Kasumi-1 (cell line): ENCODE measurements around the gene PSMB8.
"Not testable (repeated sequence)": the region's sequence is repeated elsewhere in the genome, so short reads cannot be mapped to it uniquely, and the experiment has no call there.

Source experiments
- DNase-seq, 2 experiments: peaks; one replicate each; lab custom pipeline; 2025; lab: John Stamatoyannopoulos, UW

PSMB8 gene

DNA sequence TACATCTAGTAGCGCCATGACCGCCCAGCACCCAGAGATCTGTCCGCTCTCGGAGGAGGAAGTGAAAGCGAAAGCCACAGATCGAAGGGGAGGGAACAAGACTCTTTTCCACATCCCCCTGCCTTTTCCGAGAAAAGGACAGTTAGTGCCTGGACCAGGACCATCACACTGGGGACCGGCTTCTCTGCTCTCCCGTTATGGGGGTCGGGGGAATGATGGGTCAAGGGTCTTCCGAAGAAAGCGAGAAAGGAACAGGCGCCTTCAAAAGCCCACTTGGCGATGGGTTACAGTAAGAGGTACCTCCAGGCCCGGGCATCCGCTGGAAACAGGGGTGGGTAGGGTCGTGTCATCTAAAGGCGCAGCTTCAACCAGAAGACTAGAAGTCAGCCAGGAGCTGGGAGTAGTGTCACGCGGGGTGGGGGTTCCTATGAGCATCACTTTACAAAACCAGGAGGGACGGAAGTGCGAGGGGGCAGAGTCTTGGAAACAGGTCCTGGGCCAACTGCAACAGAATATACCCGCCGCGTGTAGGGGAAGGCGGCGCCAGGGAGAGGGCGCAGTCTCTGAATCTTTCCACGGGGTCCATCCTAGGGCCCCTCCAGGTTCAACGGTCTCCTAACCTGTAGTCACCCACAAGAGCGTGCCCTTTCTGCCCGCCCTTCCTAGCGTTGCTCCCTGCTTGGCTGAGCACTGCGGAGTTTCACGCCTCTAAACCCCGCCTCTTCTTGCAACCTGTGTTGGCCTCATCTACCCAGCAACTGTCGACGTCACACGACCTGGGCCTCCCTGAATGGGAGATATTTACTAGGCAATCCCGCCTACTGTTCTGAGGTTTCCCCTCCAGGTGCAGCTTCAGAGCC is at the start of gene PSMB8:
Gene PSMB8, minus strand, starts transcription at position 69 of the 860 bp plus-strand sequence. Its CDS starts 51 bp downstream, at position 18.
- peak; percentile 87 to 92 for DNase-seq

DNA sequence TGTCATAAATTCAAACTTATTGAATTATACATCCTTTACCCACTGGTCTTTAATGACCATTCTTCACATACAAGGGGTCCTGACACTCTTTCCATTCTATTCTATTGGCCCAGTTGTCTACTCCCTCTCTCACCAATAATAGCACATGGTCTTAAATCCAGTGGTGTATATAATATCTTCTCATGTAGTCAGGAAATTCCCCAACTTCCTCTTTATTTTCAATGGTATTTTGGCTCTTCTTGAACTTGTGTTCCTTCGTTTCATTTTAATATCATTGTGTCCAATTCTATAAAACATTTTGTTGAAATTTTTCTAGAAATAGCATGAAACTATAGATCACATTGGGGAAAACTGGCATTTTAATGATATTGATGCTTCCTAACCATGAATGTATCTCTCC is 47.0 kb upstream of the PSMB8 start:
- DNase-seq = peak; percentile 26 to 32

DNA sequence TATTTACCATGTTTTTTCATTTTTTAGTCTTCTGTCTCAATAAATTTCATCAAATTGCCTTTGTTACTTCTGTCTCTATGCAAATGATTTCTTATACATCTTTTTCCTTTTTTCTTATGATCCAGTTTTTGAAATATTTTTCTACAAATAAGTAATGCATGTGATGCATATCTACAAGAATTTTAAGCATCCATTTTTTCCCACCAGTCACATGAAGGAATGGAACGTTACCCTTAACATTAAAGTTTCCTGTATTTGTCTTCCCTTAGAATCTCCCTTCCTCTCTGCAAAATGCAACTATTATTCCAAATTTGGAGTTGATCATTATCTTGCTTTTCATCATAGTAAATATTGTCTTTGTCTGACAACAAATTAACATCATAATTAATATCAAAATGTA is 45.7 kb upstream of the PSMB8 start:
- DNase-seq = no peak

DNA sequence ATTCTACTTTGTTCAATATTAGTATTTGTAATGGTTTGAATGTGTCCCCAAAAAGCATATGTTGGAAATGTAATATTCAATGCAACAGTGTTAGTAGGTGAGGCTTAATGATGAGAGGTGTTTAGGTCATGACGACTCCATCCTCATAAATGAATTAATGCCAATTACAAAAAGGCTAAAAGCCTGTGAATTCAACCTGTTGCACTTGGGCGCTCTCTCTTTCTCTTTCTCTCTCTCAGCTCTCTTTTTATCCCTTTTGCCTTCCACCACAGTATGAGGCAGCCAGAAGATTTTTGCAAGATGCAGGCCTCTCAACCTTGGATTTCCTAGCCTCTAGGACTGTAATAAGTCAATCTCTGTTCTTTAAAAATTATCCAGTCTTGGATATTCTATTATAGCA is 44.7 kb upstream of the PSMB8 start:
- DNase-seq = no peak

DNA sequence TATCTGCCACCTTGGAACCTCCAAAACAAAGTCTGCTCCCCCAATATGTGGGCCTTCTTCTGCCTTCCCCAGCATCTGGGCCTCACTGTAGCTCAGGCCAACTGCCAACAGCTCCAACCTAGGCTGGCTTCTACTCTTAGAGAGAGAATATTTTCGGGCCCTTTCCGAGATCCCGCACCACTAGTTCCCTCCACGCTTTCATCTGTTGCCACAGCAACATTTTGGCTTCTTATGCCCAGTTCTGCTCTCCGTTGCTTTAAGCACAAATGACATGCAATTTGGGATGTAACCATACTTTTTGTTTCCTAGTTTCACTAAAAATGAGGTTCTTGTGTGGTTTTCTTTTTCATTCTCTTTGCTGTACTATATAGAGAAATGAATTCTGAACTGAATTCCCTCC is 43.8 kb upstream of the PSMB8 start:
- no peak for DNase-seq

DNA sequence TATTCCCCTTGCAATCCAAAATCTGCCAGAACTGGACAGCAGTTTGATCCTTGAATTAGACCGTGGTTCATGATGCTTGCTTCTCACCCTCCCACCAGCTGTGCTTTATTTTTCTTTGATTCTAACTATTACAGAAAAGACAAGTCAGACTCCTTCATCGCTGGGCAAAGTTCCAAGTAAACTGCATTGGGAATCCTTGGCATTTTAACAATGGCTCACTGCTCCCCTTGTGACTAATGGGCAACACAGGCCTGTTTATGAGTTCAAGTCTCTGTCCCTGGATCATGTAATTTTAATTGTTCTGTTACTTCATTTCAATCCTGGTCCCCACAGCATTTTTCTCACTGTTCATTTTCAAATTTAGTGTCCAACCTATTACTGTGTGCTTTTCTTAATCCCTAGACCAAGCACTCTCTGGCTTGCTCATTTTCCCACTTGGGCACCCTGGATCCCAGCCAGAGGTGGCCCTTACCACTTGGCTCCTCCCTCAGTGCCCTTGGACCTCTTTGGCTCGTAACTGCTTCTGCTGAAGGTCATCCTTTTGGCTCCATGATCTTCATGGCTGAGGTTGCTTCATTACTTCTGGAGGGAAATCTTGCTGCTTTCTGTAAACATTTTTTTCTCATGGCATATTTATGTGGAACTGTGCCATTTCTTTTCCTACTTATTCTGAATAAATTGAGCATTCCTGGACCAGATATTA is 43.0 kb upstream of the PSMB8 start:
- DNase-seq = no peak

DNA sequence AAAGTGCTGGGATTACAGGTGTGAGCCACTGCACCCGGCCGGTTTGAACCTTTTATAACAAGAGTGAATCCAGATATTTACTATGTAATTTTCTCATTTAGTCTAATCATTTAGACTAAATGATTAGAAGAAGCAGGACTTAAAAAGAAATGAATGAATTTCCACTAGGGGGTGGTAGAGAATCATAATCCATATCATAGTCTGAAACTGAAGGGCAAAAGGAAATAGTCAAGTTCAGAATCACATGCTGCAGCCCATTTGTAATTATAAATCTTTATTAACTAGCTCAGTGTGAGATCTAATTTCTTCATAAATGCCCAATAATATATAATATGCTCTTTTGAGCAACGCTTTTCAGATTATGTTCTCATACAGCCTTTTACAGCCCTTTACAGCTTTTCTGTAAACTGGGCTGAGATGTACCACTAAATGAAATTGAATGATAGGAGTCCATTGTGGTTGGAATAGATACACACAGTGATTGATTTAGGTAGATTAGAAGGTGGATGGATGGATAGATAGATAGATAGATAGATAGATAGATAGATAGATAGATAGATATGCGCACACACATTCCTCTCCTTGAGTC is 41.9 kb upstream of the PSMB8 start:
- peak; percentile 77 to 86 for DNase-seq

DNA sequence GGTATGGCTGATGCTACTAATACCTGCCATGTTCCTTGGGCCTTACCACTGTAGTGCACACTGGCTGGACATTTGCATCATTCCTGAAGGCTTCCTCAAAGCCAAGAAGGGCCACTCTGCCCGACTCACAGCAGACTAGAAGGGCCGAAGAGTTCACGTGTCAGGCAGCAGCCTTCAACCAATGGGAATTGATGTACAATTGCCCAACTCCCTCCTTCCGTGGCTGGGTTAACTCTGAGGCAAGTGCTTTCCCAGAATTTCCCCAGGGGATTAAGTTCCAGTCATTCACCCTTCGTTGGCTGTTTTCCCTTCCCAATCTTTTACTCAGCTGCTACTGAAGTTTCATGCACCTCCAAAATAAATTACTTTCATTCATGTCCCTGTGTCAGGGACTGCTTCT is 39.9 kb upstream of the PSMB8 start:
- no peak for DNase-seq

DNA sequence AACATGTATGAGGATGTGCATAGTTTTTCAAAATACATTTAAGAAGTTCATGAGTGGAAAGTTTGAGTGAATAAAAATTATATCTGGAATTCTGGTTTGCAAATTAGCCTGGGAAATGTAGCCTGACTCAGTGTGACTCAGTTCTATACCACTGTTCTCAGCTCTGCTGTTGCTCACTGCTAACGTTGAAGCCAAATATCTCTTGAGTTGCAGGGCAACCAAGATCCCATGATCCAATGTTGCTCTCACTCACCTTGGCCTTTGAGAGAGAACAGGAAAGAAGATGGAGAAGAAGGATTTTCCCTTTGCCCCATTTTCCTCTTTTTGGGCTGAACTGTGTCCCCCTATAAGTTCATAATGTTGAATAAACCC is 39.0 kb upstream of the PSMB8 start:
- no peak for DNase-seq

DNA sequence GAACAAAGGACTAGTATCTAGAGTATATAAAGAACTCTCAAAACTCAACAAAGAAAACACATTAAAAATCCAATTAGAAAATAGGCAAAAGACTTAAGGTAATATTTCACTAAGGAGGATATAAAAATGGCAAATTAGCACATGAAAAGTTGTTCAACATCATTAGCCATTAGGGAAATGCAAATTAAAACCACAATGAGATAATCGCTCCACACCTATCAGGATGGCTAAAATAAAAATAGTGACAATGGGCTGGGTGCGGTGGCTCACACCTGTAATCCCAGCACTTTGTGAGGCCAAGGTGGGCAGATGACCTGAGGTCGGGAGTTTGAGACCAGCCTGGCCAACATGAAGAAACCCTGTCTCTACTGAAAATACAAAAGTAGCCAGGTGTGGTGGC is 37.1 kb upstream of the PSMB8 start:
- not testable (repeated sequence) for DNase-seq

DNA sequence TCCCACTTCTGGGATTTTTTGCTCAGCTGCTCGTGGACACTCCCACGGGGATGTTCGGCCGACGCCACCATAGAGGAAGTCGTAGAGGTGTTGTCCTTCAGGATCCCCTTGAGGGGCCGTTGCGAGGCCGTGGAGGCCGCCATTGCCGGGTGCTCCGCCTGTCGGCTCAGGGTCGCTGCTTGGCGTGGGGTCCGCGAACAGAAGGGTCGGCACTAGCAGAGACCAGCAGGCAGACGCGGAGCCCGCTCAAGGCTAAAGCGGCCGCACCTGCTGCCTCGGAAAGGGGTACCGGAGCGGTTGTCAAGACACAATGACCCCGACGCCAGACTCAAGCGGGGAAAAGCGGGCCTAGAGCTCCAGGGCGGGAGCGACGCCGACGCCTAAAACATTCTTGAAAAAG is 35.8 kb upstream of the PSMB8 start:
- no peak for DNase-seq

DNA sequence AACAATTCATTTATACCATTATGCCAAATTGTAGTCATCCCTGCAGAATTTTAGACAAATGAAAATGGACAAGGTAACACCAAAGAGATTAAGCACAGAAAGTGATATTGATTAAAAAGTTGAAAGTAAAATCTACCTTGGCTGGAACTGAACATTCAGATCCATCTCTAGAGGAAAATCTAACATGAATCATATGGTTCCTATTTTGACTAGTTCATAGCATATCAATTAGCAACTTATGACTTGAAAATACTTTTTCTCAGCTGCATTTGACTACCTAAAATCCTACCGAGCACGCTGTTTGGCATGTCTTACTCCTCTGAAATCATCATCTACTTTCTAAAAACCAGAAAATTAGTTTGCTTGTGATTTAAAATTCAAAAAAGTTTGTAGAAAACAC is 32.8 kb upstream of the PSMB8 start:
- no peak for DNase-seq

DNA sequence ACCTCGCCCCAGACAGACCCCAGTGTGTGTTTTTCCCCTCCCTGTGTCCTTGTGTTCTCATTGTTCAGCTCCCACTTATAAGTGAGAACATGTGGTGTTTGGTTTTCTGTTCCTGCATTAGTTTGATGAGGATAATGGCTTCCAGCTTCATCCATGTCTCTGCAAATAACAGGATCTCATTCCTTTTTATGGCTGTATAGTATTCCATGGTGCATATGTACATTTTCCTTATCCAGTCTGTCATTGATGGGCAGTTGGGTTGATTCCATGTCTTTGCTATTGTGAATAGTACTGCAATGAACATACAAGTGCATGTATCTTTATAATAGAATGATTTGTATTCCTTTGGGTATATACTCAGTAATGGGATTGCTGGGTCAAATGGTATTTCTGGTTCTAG is 30.1 kb upstream of the PSMB8 start:
- DNase-seq = not testable (repeated sequence)

DNA sequence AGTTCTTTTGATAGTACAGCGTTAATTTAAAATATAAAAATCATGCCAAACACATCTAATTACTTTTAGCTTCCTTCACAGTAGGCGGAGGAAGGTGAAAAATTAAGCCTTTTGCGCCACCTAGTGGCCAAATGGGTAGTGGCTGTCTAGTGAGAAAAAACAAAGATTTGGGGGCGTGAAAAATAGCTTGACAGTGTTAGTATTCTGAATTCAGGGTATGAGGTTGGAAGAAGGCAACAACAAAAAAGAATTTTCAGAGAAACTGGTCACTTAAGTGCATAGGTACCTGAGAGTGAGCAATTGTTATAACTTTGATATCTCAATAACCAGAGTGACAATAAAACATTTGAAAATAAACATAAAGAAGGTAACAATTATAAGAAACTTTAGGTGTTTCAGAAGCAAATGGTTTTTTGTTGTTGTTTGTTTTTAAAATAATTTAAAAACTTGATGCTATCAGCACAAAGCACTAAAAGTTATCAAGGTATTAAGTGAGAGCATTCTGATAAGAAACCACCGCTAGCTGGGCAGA is 24.5 kb upstream of the PSMB8 start:
- peak; percentile 74 to 77 for DNase-seq

DNA sequence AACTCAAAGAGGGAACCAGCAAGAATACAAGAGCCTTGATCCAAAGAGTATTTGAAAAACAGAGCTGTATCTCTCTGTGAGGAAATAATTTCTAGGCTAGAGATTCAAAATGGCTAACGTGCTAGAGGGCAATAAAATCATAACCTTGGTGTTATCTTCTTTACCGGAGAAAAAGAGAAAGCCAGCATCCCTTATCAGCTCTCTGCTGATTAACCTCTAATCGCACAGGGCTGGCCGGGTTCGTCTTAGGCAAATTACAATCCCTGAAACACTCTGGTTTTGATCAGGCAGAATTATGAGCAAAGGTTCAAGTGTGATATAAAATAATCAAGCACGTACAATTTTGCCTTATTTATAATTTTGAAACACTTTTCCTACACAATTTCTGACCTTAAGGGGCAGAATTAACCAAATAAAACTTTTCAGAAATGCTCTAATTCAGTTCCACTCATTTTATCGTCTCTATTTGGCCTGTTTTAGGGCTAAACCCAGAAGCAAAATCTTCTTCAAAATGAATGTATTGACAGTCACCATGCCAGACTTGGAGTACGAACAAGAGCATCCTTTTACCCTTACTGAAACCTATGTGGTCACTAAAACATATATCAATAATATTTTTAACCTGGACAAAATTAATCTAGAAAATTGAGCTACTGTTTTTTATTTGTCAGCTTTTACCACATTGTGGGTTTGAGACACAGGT is 23.9 kb upstream of the PSMB8 start:
- no peak for DNase-seq

DNA sequence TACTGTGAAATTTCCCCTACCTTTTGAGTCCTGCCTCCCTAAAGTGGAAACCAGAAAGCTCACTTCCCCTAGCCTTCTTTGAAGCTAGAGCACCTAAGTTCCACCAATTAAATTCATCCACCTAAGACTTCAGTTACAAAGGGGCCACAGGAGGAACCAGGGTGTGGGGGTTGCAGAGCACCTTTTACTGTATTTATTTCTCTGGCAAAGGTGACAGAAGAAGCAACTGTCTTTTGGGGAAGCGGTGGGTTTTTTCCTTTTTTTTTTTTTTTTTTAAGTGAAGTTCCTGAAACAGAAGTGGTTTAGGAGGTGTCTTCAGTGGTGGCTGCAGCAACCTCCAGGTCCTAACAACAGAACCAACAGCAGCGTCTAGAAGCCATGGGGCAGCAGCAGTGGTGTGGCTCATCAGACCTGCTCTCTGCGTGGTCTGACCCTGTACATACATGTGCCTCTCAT is 23.2 kb upstream of the PSMB8 start:
- DNase-seq = no peak

DNA sequence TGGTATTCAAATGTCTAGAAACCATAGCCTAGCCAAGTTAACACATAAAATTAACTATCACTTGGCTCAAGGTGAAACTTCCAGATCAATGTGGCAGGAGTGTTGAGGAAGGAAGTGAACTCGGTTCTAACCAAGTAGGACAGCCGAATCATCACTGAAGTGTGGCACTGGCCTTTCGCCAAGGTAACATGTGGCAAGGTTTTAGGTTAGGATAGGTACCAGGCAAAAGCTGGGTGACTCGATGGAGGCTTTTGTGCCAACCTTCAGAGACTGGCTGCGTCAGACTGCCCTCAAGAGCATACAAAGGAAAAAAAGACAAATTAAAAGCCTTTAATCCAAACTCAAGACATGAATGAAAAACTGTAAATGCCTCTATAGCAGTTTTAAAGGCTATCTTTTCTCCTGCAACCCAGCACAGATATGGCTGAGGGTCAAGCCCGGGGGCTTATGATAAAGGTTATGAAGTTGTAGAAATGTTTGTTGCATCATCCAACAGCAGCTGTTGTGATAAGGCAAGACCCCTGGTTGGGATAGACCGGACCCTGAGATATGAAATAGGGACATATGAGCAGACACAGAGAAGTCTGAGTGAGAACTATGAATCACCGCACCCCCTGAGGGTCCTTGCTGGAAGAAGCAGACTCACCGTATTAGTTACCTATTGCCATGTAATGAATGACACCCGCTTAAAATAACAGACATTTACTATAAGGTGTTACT is 22.0 kb upstream of the PSMB8 start:
- no peak for DNase-seq

DNA sequence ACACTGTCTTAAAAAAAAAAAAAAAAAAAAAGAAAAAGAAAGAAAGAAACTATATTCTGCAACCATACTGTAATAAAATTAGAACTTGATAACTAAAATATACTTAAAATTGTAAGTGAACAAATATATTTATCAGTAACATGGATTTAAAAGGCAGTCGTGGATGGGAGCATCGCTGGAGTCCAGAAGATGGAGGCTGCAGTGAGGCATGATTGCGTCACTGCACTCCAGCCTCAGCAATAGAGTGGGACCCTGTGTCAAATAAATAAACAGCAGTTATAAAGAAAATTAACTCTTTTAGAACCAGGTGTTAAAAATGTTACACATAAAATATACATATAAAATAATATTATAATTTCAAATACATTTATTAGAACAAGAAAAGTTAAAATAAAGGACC is 18.9 kb upstream of the PSMB8 start:
- DNase-seq = no peak

DNA sequence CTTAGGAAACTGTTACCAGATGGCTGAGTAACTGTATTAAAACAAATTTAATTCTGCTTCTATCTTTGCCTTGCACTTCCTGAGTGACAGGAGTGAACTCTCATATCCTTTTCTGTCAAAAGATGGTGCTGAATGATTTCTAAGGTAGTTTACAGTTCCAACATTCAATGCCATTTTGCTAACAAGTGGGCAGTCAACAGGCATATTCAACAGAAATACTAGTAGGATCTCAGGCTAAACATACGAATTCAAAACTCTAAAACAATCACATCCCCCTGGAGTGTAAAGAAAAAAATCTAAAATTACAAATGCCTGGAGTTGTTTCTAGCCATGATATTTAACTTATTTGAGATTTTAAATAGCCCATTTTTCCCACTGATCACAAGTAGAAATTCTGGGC is 16.8 kb upstream of the PSMB8 start:
- no peak for DNase-seq

DNA sequence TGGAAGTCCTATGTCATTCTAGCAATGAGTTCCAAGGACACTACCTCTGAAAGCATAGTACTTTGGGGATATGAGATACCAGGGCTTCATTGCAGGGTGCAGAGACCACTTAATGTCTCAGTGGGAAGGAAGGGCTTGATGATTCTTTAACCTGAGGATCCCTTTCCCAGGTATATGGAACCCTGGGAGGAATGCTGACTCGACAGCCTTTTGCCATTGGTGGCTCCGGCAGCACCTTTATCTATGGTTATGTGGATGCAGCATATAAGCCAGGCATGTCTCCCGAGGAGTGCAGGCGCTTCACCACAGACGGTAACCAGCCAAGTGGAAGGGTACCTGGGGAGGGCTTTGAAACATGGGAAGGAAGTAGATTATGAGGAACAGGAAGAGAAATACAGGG is 14.3 kb upstream of the PSMB8 start:
- no peak for DNase-seq

DNA sequence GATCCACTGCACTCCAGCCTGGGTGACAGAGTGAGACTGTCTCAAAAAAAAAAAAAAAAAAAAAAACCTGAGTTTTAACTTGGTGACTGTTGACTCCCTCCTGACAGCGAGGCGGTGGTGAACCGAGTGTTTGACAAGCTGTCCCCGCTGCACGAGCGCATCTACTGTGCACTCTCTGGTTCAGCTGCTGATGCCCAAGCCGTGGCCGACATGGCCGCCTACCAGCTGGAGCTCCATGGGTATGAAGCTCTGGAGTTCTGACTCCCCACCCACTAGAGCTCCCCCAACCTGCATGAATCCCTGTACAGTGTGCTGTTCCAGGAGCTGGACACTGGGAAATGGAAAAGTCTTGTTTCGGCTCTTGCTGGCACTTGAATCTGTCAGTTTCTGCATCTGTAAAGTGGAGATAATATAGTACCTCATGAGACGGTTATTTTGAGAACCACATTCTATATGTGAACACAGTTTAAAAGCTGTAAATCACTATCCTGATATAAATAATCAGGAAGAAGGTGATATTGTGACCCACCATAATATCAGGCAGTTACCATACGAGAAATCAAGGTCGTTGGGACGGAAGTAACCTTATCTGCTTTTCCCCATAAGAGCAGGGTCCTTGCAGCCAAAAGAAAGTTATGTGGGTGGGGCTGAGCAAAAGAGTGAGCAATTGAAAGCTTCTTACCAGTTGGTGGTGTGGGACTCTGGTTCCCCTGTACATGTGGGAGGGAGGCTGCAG is 13.5 kb upstream of the PSMB8 start:
- no peak for DNase-seq
